ENCODE data around the gene RHOH. TPM values are rescaled to one million over a fixed set of nuclear protein-coding genes. Genes with fewer than 3 reads are reported as not detected.

RHOH gene
- total RNA-seq, 2 experiments from 2014 or later = 38.2 to 83.2 TPM

GRCh38 chr4:40182954-40183353 is 13.9 kb upstream of the RHOH start:
- POLR2A ChIA-PET = interaction anchor here (0.5 to 4.1 kb wide), 9 partner anchors 8 to 333 kb away, joined by 3 to 27 read pairs (median 3); no protein-coding TSS in a partner anchor
- TF ChIP-seq CTCF (conservative IDR thresholded peaks at IDR 0.05; ENCODE audit: low read length) (no peak), EZH2phosphoT487 (IDR thresholded peaks at IDR 0.05; ENCODE audit: borderline replicate concordance, low read depth, low read length) (no peak)
- CTCF ChIA-PET (ENCODE audit: unreplicated experiment) = no interaction called here
- no peak overlapping the region for H2AFZ ChIP-seq (ENCODE audit: low read length)
- DNase-seq (ENCODE audit: low spot score) = no peak
- no peak overlapping the region for H3K4me3 ChIP-seq (ENCODE audit: low read depth, low read length, poor library complexity, severe bottlenecking)
- BruUV-seq (replicated peaks) = no TSS peak
- H3K4me1 ChIP-seq (ENCODE audit: insufficient read depth, low read length, poor library complexity, severe bottlenecking) = peaks cover 79% of the 10 kb centered on the region
- no peaks in the 10 kb centered on the region for H4K20me1 ChIP-seq (ENCODE audit: insufficient read depth, low read length)
- H3K9me3 ChIP-seq (ENCODE audit: low read length) = no peaks in the 10 kb centered on the region
- intact Hi-C loops (cut with micrococcal nuclease; ENCODE audit: unreplicated experiment) = no loop called here
- no peak overlapping the region for H3K27ac ChIP-seq (ENCODE audit: low read depth, low read length, poor library complexity, severe bottlenecking)
- no peak overlapping the region for H3K4me2 ChIP-seq (ENCODE audit: low read length)
- H3K36me3 ChIP-seq (ENCODE audit: insufficient read depth, low read length) = no peaks in the 10 kb centered on the region
- H3K79me2 ChIP-seq (ENCODE audit: insufficient read depth, low read depth, low read length) = peaks cover 10% of the 10 kb centered on the region; the same call in 1 of the 2 replicates
- H3K9me2 ChIP-seq (ENCODE audit: insufficient read depth, low read length) = no peaks in the 10 kb centered on the region

GRCh38 chr4:40183615-40184411 is 13.0 kb upstream of the RHOH start:
- H3K27ac ChIP-seq (ENCODE audit: low read depth, low read length, poor library complexity, severe bottlenecking) = peak overlapping the region; percentile 94
- CTCF ChIA-PET (ENCODE audit: unreplicated experiment) = interaction anchor here (1.0 to 1.4 kb wide), 2 partner anchors 10 to 12 kb away, joined by 3 read pairs; no protein-coding TSS in a partner anchor
- intact Hi-C loops (cut with micrococcal nuclease; ENCODE audit: unreplicated experiment) = loop anchor here (2.0 kb wide), 1 partner anchor 125 kb away; no protein-coding TSS in a partner anchor

More at GRCh38 chr4:40183615-40184411, 13.0 kb upstream of the RHOH start:
- H3K4me3 ChIP-seq (ENCODE audit: low read depth, low read length, poor library complexity, severe bottlenecking) = peak overlapping the region; percentile 39
- no TSS peak for BruUV-seq (replicated peaks)
- no peaks in the 10 kb centered on the region for H3K36me3 ChIP-seq (ENCODE audit: insufficient read depth, low read length)
- peaks cover 10% of the 10 kb centered on the region; the same call in 1 of the 2 replicates for H3K79me2 ChIP-seq (ENCODE audit: insufficient read depth, low read depth, low read length)
- H2AFZ ChIP-seq (ENCODE audit: low read length) = peak overlapping the region; percentile 55
- no peaks in the 10 kb centered on the region for H3K9me3 ChIP-seq (ENCODE audit: low read length)
- POLR2A ChIA-PET = interaction anchor here (0.5 to 17.3 kb wide), 12 partner anchors 9 to 1010 kb away, joined by 3 to 212 read pairs (median 4); no protein-coding TSS in a partner anchor
- peak overlapping the region; percentile 87 for H3K4me2 ChIP-seq (ENCODE audit: low read length)
- no peaks in the 10 kb centered on the region for H3K9me2 ChIP-seq (ENCODE audit: insufficient read depth, low read length)
- peaks cover 79% of the 10 kb centered on the region for H3K4me1 ChIP-seq (ENCODE audit: insufficient read depth, low read length, poor library complexity, severe bottlenecking)
- peak; percentile 52 for DNase-seq (ENCODE audit: low spot score)
- no peak for TF ChIP-seq EZH2phosphoT487 (IDR thresholded peaks at IDR 0.05; ENCODE audit: borderline replicate concordance, low read depth, low read length)
- no peak for TF ChIP-seq CTCF (conservative IDR thresholded peaks at IDR 0.05; ENCODE audit: low read length)
- H4K20me1 ChIP-seq (ENCODE audit: insufficient read depth, low read length) = no peaks in the 10 kb centered on the region

Measured in OCI-LY7 (cell line).